Stimulated activated CD8-positive, alpha-beta memory T cell treated with anti-CD3 and anti-CD28 coated beads, Interleukin-15, amount 100 ng/mL, for 1 hour (primary cell): Measurements from ENCODE around the gene TMEM121B.
"Not testable (repeated sequence)": the region's sequence is repeated elsewhere in the genome, so short reads cannot be mapped to it uniquely, and the experiment has no call there.

Source experiments
- DNase-seq: peaks from one replicate; pipeline ENCODE4 v3.0.0-alpha.2; 2020; ENCODE audit warnings: low read depth

Gene TMEM121B

DNA sequence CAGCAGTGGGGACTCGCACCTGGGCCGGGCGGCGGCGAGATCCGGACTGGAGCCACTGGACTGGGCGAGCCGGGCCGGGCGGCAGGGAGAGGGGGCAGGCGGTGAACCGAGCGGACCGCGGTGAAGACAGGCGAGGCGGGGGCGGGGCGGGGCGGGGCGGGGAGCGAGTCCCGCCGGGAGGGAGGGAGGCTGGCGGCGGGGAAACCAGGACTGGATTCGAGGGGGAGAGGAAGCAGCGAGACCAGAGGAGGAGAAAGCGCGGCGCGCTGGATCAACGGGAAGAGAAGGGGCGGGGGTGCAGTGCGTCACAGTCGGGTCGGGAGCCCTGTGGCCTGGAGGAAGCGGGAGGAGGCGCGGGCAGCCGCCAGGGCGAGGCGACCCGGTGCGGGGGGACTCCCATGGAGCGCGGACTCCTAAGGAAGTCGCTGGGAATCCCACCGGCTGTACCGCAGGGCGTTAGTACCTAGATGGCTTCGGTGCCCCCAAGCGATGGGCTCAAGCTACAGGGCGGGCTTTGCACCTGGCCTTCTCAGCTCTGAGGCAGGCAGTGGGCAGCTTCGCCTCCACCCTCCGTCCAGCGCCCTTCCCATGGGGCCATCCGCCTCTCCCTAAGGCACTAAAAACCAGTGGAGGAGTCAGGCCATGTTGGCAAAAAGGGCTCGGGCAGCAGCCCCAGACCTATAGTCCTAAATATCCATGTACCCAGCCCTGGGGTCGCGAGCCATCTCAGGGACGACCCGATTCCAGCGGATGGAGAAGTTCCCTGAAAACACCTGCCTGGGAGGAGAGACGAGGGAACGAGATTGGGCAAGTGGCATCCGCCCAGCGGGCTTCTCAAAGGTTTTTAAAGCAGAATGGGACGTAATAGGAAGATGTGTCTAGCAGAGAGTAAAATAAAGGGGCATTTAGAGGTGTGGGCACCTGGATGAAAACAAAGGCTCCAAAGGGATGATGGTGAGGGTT lies at the start of gene TMEM121B:
Gene TMEM121B (minus strand): TSS at position 128 of the 963 bp plus-strand sequence. CDS start 233 bp downstream, outside the sequence.
- DNase-seq = no peak

- DNase-seq = no peak
Observed at GRCh38 chr22:17167486-17167885, 46.3 kb upstream of the TMEM121B start.

DNA sequence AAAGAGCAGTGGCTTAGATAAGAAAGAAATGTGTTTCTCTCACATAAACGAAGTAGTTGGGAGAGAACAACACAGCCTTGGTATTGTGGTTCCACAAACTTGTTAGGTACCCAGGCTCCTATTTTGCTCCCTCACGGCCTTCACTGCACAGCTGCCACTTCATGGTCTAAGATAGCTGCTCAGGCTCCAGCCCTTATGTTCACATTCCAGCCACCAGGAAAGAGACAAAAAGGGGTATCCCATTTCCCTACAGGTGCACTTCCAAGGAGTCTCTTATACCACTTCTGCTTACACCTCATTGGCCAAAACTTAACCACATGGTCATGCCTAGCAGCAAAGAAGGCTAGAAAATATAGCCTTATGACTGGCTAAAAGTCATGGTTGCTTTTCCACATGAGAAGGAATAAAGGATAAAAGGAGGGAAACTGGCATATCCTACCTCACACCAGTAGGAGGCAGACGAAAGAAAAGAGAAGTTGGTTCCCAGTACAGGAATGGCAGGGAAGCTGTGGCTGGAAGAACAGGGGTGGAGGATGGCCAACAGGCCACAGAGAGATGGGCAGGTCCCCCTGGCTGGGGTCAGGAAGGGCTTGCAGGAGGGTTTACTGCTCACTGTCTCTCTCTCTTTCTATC lies 43.3 kb upstream of the TMEM121B start:
- no peak for DNase-seq

- no peak for DNase-seq
Observed at GRCh38 chr22:17162731-17163130, 41.6 kb upstream of the TMEM121B start.

GRCh38 chr22:17161991-17162390 lies 40.8 kb upstream of the TMEM121B start:
- DNase-seq = no peak

- peak; percentile 7 for DNase-seq
Observed at GRCh38 chr22:17159504-17159951, 38.4 kb upstream of the TMEM121B start.

DNA sequence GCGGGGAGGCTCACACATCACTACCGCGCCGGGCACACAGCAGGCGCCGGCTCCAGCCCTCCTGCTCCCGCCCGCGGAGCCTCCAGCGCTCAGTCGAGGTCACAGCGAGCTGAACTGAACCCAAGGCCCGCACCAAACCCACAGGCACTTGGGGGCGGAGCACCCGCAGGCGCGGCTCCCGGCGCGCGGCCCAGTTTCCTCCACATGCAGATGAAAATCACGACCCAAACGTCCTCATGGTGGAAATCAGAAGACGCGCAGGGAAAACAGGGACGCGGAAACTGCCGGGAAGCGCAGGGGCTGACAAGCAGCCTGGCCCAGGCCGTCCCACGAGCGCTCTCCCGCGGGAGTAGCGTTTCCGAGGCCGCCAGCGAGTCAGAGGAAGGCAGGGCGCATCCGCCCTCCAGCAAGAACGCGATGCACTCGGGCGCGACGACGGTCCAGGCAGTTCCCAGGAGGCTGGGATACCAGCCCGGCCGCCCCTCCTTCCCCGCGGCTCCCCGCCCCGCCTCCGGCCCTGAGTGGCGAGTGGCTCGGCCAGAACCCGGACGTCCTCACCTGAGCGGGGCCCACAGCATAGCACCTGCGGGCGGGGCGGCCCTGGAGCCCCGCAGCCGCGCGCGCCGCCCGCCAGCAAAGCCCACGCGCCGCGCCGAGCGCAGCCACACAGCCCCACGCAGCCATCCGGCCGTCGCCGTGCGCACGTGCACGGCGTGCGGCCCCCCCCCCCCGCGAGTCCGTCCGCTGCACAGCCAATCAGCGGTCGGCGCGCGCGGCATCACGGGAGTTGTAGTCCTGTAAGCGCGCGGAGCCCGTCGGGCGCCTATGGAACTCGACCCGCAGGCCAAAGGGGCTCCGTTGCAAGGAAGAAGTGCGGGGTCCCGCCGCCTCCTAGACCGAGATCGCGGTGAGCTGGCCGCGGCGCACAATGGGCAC lies 37.7 kb upstream of the TMEM121B start, which contains the start of gene HDHD5:
Gene HDHD5 (minus strand): TSS at position 710 of the 936 bp plus-strand sequence. CDS start 26 bp downstream, at position 684.
- peak; percentile 86 for DNase-seq

DNA sequence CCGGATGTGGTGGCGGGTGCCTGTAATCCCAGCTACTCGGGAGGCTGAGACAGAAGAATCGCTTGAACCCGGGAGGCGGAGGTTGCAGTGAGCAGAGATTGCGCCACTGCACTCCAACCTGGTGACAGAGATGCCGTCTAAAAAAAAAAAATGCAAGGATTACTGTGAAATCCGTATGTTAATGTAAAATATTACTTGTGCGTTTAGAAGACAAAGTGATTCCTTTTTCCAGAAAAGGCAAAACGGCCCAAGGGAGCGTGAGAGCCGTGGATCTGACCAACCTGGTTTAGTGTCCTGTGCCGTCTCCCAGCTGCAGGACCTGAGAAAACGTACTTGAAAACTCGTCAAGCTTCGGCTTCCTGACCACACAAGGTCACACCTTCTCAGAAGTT lies 37.0 kb upstream of the TMEM121B start:
- no peak for DNase-seq

GRCh38 chr22:17157714-17158113 lies 36.6 kb upstream of the TMEM121B start:
- DNase-seq = no peak

GRCh38 chr22:17155941-17156340 lies 34.8 kb upstream of the TMEM121B start:
- no peak for DNase-seq

- no peak for DNase-seq
Observed at GRCh38 chr22:17152971-17153370, 31.8 kb upstream of the TMEM121B start.

GRCh38 chr22:17152340-17152739 lies 31.2 kb upstream of the TMEM121B start:
- DNase-seq = no peak

DNA sequence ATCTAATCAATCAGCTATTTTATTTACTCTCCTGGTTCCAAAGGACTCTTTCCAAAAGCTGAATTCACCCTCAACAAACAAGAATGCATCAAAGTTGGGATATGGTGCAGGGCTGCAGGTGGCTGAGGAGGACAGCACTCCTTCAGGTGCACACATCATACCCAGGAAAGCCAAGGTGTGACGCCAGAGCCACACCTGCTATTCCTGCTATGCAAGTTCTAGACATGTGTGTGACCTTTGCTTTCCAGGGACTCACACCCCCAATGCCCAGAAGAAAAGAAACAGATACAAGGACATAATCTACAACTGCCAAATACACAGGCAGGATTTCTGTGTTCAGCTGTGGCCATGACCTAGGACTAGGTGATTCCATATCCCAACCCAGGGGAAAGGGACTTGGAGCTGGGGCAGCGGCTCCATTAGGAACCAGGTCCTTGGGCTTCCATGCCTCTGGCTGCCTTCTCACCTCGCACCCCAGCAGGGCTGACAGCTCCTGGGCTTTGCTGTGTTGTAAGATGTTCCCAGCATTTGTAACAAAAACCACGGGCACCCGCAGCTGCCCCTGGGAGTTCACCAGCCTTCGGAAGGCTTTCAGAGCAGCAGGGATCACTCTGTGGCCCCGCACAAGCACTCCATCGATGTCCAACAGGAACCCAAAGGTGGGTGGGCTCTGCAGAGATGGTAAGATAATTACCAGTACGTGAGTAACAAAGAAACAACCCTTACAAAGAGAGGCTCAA lies 28.1 kb upstream of the TMEM121B start:
- DNase-seq = no peak

DNA sequence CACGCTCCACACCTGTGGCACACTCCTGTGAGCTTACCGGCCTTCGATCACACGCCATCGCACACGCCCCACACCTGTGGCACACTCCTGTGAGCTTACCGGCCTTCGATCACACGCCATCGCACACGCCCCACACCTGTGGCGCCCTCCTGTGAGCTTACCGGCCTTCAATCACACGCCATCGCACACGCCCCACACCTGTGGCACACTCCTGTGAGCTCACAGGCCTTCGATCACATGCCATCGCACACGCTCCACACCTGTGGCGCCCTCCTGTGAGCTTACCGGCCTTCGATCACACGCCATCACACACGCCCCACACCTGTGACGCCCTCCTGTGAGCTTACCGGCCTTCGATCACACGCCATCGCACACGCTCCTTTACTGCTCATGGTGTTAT lies 26.3 kb upstream of the TMEM121B start:
- not testable (repeated sequence) for DNase-seq

DNA sequence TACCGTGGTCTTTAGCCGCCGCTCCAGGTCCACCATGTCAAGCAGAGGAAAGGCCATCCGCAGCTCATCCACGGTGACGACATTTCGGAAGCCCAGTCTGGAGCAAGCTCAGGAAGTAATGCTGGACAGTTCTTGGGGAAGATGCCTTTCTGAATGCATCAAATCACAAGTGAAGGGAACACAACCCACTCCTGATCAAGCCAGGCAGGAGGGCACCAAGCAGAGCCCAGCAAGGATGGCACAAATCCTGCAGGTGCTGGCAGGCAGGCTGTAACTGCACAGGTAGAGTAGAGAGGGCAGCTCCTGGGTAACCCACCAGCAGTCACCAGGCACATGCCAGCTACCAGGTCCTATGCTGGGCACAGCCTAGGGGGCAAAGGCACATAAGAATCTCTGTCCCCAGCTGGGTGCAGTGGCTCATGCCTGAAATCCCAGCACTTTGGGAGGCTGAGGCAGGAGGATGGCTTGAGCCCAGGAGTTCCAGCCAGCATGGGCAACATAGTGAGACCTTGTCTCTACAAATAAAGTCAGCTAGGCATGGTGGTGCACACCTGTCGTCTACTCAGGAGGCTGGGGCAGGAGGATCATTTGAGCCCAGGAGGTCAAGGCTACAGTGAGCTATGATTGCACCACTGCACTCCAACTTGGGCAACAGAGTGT lies 24.0 kb upstream of the TMEM121B start:
- no peak for DNase-seq

DNA sequence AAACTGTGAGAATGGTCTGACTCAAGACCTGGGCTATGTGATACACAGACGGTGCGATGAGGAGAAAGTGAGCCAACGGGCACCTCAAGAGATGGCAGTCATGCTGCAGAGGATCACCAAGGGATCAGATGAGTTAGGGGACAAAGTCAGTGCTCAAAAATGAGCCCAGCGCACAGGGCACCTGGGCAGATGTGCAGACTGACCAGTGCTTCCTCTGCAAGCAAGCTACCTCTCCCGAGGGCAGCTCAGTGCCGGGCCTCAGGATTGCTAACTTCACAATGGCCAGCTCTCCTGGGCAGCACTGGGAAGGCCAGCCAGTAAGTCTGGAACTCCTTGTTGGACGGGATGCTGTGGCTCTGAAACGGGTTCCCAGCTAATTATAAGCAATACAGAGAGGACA lies 22.7 kb upstream of the TMEM121B start:
- DNase-seq = no peak

DNA sequence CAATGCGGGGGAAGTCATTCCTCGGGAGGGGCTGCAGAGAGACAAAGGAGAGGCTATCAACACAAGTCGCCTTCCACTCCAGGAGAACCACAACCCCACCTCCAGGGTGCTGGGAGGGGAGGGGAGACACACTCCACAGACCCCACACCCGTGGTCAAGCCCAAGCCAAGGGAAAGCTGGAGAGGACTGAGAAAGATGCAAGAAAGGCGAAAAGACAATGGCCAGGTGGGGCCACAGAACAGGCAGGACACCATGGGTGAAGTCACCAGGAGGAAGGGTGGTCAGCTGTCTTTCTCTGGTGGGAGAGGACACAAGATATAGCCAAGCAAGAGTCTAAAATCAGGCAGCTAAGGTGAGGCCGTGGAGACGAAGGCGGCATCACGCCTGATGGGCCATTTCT lies 21.9 kb upstream of the TMEM121B start:
- DNase-seq = no peak

DNA sequence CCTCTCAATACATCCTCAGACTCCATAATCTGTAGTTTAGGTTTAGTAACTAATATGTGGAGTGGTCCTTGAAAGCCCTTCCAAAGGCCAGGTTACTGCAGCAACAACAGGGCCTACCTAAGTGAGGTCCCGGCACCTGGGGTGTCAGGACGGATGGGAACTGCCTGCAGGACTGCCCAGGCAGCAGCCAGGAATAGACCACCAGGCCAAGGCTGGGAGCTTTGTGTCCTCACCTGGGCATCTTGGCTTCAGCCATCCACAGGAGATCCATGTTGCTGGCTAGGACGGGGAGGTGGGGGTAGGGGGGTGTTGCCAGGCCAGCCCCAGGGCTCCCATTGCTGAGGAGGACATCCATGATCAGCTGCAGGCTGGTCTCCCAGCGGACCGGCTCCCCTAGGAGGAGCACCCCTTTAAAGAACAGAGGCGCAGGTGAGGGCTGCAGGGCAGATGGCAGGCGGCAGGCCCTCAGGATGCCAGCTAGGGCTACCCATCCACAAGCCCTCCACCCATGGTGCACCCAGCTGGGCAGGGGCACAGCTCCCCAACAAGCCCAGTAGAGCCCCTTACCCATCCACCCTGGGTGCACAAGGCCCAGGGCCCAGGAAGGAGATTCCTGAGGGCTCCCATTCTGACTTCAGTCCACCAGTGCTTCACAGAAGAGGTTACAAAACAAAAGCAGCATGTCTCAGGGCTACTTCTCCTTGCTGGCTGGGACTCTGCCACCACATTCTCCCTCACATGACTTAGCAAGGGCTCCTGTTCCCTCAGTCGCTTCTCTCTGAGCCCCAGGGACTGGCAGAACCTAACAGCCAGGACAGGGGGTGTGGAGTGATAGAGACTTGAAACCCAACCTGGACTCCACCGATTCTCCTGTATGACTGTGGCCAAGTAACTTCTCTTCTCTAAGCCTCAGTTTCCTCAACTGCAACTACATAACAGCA lies 19.9 kb upstream of the TMEM121B start:
- no peak for DNase-seq

GRCh38 chr22:17140022-17140421 lies 18.9 kb upstream of the TMEM121B start:
- DNase-seq = no peak

DNA sequence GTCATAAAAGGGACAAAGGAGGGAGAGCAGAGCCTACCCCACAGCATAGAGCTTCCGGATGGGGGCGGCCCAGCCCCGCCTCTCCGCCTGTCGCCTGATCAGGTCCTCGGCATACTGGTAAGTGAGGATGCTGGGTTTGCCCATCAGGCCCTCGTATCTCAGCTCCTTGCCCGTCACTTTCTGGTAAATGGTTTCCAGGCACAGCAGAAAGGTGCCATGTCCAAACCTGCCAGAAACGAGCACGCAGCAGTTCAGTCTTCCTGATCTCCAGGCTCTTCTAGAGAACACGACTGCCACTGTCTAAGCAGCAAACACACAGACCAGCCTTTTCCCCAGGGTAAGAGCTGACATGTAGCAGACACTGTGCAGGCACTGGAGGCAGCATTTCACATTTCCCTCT lies 17.4 kb upstream of the TMEM121B start:
- DNase-seq = no peak
